ENCODE measurements around the gene VASP.
"Not testable (repeated sequence)": the region's sequence is repeated elsewhere in the genome, so short reads cannot be mapped to it uniquely, and the experiment has no call there.

The VASP gene

GRCh38 chr19:45499196-45500180 is 7.8 kb upstream of the VASP start:
- peaks cover 47% of the 10 kb centered on the region for H3K4me1 Mint-ChIP-seq (ENCODE audit: low read depth)
- H3K4me3 Mint-ChIP-seq = peak overlapping the region; percentile 69
- no peak overlapping the region for H3K27ac Mint-ChIP-seq
- peaks cover 16% of the 10 kb centered on the region for H3K27me3 Mint-ChIP-seq
- H3K36me3 Mint-ChIP-seq (ENCODE audit: low read depth) = no peaks in the 10 kb centered on the region
- no peaks in the 10 kb centered on the region for H3K9me3 Mint-ChIP-seq

GRCh38 chr19:45500918-45501729 is 6.2 kb upstream of the VASP start:
- Mint-ChIP-seq H3K4me1 (ENCODE audit: low read depth) (peaks cover 51% of the 10 kb centered on the region), H3K27ac (no peak overlapping the region), H3K27me3 (peaks cover 6% of the 10 kb centered on the region), H3K36me3 (ENCODE audit: low read depth) (no peaks in the 10 kb centered on the region), H3K9me3 (no peaks in the 10 kb centered on the region), H3K4me3 (no peak overlapping the region)

GRCh38 chr19:45501730-45502014 is 5.6 kb upstream of the VASP start:
- Mint-ChIP-seq H3K27ac (no peak overlapping the region), H3K9me3 (no peaks in the 10 kb centered on the region), H3K4me3 (no peak overlapping the region), H3K36me3 (ENCODE audit: low read depth) (no peaks in the 10 kb centered on the region), H3K27me3 (peaks cover 6% of the 10 kb centered on the region), H3K4me1 (ENCODE audit: low read depth) (peaks cover 53% of the 10 kb centered on the region)

- H3K27me3 Mint-ChIP-seq = peaks cover 6% of the 10 kb centered on the region
- no peak overlapping the region for H3K27ac Mint-ChIP-seq
- H3K36me3 Mint-ChIP-seq (ENCODE audit: low read depth) = no peaks in the 10 kb centered on the region
- peaks cover 50% of the 10 kb centered on the region for H3K4me1 Mint-ChIP-seq (ENCODE audit: low read depth)
- no peaks in the 10 kb centered on the region for H3K9me3 Mint-ChIP-seq
- no peak overlapping the region for H3K4me3 Mint-ChIP-seq
These were observed 5.2 kb upstream of the VASP start for GRCh38 chr19:45502111-45502510.

- H3K4me3 Mint-ChIP-seq = no peak overlapping the region
- H3K27me3 Mint-ChIP-seq = peaks cover 6% of the 10 kb centered on the region
- H3K4me1 Mint-ChIP-seq (ENCODE audit: low read depth) = peaks cover 39% of the 10 kb centered on the region
- no peaks in the 10 kb centered on the region for H3K9me3 Mint-ChIP-seq
- no peak overlapping the region for H3K27ac Mint-ChIP-seq
- H3K36me3 Mint-ChIP-seq (ENCODE audit: low read depth) = no peaks in the 10 kb centered on the region
These were observed 3.4 kb upstream of the VASP start for GRCh38 chr19:45503909-45504308.

GRCh38 chr19:45505151-45505995 is 1.9 kb upstream of the VASP start:
- no peaks in the 10 kb centered on the region for H3K9me3 Mint-ChIP-seq

GRCh38 chr19:45505996-45506245 is 1.4 kb upstream of the VASP start:
- peaks cover 11% of the 10 kb centered on the region for H3K36me3 Mint-ChIP-seq (ENCODE audit: low read depth)
- H3K4me3 Mint-ChIP-seq = peak overlapping the region; percentile 78
- H3K27me3 Mint-ChIP-seq = no peaks in the 10 kb centered on the region
- H3K27ac Mint-ChIP-seq = peak overlapping the region; percentile 58
- H3K9me3 Mint-ChIP-seq = no peaks in the 10 kb centered on the region
- peaks cover 50% of the 10 kb centered on the region for H3K4me1 Mint-ChIP-seq (ENCODE audit: low read depth)

More at GRCh38 chr19:45505151-45505995, 1.9 kb upstream of the VASP start:
- Mint-ChIP-seq H3K4me1 (ENCODE audit: low read depth) (peaks cover 45% of the 10 kb centered on the region), H3K27me3 (no peaks in the 10 kb centered on the region), H3K27ac (peak overlapping the region; percentile 58), H3K4me3 (peak overlapping the region; percentile 78), H3K36me3 (ENCODE audit: low read depth) (peaks cover 10% of the 10 kb centered on the region)

- H3K4me1 Mint-ChIP-seq (ENCODE audit: low read depth) = peaks cover 52% of the 10 kb centered on the region
- no peaks in the 10 kb centered on the region for H3K9me3 Mint-ChIP-seq
- peak overlapping the region; percentile 94 for H3K27ac Mint-ChIP-seq
- peak overlapping the region; percentile 97 for H3K4me3 Mint-ChIP-seq
- H3K36me3 Mint-ChIP-seq (ENCODE audit: low read depth) = peaks cover 15% of the 10 kb centered on the region
- no peaks in the 10 kb centered on the region for H3K27me3 Mint-ChIP-seq
These were observed 862 bp upstream of the VASP start for GRCh38 chr19:45506246-45506988.

GRCh38 chr19:45507872-45508416 is 665 bp downstream of the VASP start:
- Mint-ChIP-seq H3K27me3 (no peaks in the 10 kb centered on the region), H3K4me3 (peak overlapping the region; percentile 97), H3K27ac (peak overlapping the region; percentile 63), H3K36me3 (ENCODE audit: low read depth) (peaks cover 16% of the 10 kb centered on the region), H3K4me1 (ENCODE audit: low read depth) (peaks cover 53% of the 10 kb centered on the region), H3K9me3 (no peaks in the 10 kb centered on the region)

GRCh38 chr19:45508417-45508860 is 1.2 kb downstream of the VASP start:
- Mint-ChIP-seq H3K4me3 (peak overlapping the region; percentile 97), H3K4me1 (ENCODE audit: low read depth) (peaks cover 58% of the 10 kb centered on the region), H3K36me3 (ENCODE audit: low read depth) (peaks cover 18% of the 10 kb centered on the region), H3K27ac (peak overlapping the region; percentile 63), H3K27me3 (no peaks in the 10 kb centered on the region), H3K9me3 (no peaks in the 10 kb centered on the region)

GRCh38 chr19:45508861-45509691 is 1.8 kb downstream of the VASP start:
- no peaks in the 10 kb centered on the region for H3K9me3 Mint-ChIP-seq
- peaks cover 64% of the 10 kb centered on the region for H3K4me1 Mint-ChIP-seq (ENCODE audit: low read depth)
- H3K27me3 Mint-ChIP-seq = no peaks in the 10 kb centered on the region
- H3K27ac Mint-ChIP-seq = peak overlapping the region; percentile 92
- H3K4me3 Mint-ChIP-seq = peak overlapping the region; percentile 97
- H3K36me3 Mint-ChIP-seq (ENCODE audit: low read depth) = peaks cover 23% of the 10 kb centered on the region

GRCh38 chr19:45509692-45510015 is 2.4 kb downstream of the VASP start:
- Mint-ChIP-seq H3K27ac (peak overlapping the region; percentile 92), H3K4me1 (ENCODE audit: low read depth) (peaks cover 70% of the 10 kb centered on the region), H3K4me3 (peak overlapping the region; percentile 97), H3K36me3 (ENCODE audit: low read depth) (peaks cover 24% of the 10 kb centered on the region), H3K27me3 (no peaks in the 10 kb centered on the region), H3K9me3 (no peaks in the 10 kb centered on the region)

GRCh38 chr19:45510352-45510751 is 3.1 kb downstream of the VASP start:
- not testable (repeated sequence) for H3K9me3 Mint-ChIP-seq, H3K27me3 Mint-ChIP-seq
- Mint-ChIP-seq H3K36me3 (ENCODE audit: low read depth) (peaks cover 24% of the 10 kb centered on the region), H3K27ac (peak overlapping the region; percentile 92), H3K4me1 (ENCODE audit: low read depth) (peaks cover 70% of the 10 kb centered on the region), H3K4me3 (peak overlapping the region; percentile 97)
